Inferior parietal cortex (tissue), 1 donor: Measurements from ENCODE around the gene GRHL3.
A peak's percentile ranks its signal among the peaks of the same experiment; 100 is the strongest.

Source experiments
- DNase-seq: peaks from one replicate; pipeline ENCODE4 v3.0.0-alpha.2; 2016; ENCODE audit errors: extremely low spot score

The GRHL3 gene

GRCh38 chr1:24373044-24373443, 53.9 kb downstream of the GRHL3 start:
- DNase-seq: no peak

GRCh38 chr1:24373710-24374109, 54.6 kb downstream of the GRHL3 start:
- DNase-seq: no peak

GRCh38 chr1:24374891-24375786, 56.0 kb downstream of the GRHL3 start:
- DNase-seq: no peak

GRCh38 chr1:24379733-24380315, 60.7 kb downstream of the GRHL3 start:
- DNase-seq: no peak

- DNase-seq: no peak
Observed at GRCh38 chr1:24380508-24380907, 61.4 kb downstream of the GRHL3 start.

GRCh38 chr1:24381256-24381655, 62.1 kb downstream of the GRHL3 start:
- no peak for DNase-seq

GRCh38 chr1:24382165-24382577, 63.0 kb downstream of the GRHL3 start:
- DNase-seq: no peak

GRCh38 chr1:24383381-24383940, 64.3 kb downstream of the GRHL3 start:
- no peak for DNase-seq

GRCh38 chr1:24384251-24385090, 65.3 kb downstream of the GRHL3 start:
- no peak for DNase-seq

- no peak for DNase-seq
Observed at GRCh38 chr1:24385160-24385940, 66.2 kb downstream of the GRHL3 start.

- no peak for DNase-seq
Observed at GRCh38 chr1:24386241-24386640, 67.1 kb downstream of the GRHL3 start.

- no peak for DNase-seq
Observed at GRCh38 chr1:24386931-24387330, 67.8 kb downstream of the GRHL3 start.

GRCh38 chr1:24387636-24388175, 68.5 kb downstream of the GRHL3 start:
- DNase-seq: no peak

GRCh38 chr1:24388331-24388885, 69.3 kb downstream of the GRHL3 start:
- no peak for DNase-seq

- DNase-seq: no peak
Observed at GRCh38 chr1:24389231-24389678, 70.1 kb downstream of the GRHL3 start.

- peak; percentile 87 for DNase-seq
Observed at GRCh38 chr1:24390924-24391782, 72.0 kb downstream of the GRHL3 start.

- DNase-seq: peak; percentile 69
Observed at GRCh38 chr1:24391882-24392603, 72.9 kb downstream of the GRHL3 start.

- no peak for DNase-seq
Observed at GRCh38 chr1:24392604-24392946, 73.4 kb downstream of the GRHL3 start.
